NB4 (cell line): Measurements from ENCODE around the gene AKAP7.

Experiments used
- DNase-seq: peaks from one replicate; pipeline ENCODE4 v3.0.0; 2010; ENCODE audit warnings: low read depth
- H3K4me3 ChIP-seq: one replicate; pipeline ENCODE4 v1.5.1; 2011; ENCODE audit warnings: mild to moderate bottlenecking, low read depth, low read length, moderate library complexity
- MAX ChIP-seq: IDR thresholded peaks from 2 replicates; pipeline ENCODE4 v1.6.1; 2011; ENCODE audit warnings: low read depth, low read length
- MYC ChIP-seq: IDR thresholded peaks from 2 replicates; pipeline ENCODE4 v1.6.1; 2011; ENCODE audit warnings: low read depth, low read length
- POLR2A ChIP-seq: IDR thresholded peaks from 2 replicates; pipeline ENCODE4 v1.6.1; 2011; ENCODE audit warnings: mild to moderate bottlenecking; ENCODE audit not compliant: insufficient read length; ENCODE audit errors: extremely low read depth
- TF ChIP-seq, protein P1 (sequence below): IDR thresholded peaks from one replicate; pipeline ENCODE4 v1.5.1; 2012; ENCODE audit warnings: low read depth, low read length

AKAP7 gene

DNA sequence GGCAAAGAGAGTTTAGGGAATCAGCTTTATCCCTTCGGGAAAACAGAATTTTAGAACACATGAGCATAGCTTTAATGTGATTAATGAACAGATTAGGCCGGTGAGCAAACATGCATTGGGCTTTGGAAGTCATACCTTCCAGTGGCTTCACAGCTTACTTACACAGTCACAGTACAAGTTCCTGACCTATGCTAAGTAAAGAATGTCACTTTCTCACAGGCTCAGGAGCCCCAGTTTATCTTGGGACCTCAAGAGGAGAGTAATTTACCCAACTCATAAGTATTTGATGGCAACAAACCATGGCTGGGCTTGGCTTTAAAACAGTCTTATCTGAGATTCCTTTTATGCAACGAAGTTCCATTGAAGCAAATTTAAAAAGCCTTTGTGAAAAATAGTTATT is 195.9 kb downstream of the AKAP7 start:
- no peak overlapping the region for H3K4me3 ChIP-seq
- no peak for TF ChIP-seq POLR2A
- TF ChIP-seq MAX = no peak
- TF ChIP-seq, protein P1, sequence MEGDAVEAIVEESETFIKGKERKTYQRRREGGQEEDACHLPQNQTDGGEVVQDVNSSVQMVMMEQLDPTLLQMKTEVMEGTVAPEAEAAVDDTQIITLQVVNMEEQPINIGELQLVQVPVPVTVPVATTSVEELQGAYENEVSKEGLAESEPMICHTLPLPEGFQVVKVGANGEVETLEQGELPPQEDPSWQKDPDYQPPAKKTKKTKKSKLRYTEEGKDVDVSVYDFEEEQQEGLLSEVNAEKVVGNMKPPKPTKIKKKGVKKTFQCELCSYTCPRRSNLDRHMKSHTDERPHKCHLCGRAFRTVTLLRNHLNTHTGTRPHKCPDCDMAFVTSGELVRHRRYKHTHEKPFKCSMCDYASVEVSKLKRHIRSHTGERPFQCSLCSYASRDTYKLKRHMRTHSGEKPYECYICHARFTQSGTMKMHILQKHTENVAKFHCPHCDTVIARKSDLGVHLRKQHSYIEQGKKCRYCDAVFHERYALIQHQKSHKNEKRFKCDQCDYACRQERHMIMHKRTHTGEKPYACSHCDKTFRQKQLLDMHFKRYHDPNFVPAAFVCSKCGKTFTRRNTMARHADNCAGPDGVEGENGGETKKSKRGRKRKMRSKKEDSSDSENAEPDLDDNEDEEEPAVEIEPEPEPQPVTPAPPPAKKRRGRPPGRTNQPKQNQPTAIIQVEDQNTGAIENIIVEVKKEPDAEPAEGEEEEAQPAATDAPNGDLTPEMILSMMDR = no peak
- no peak for TF ChIP-seq MYC
- DNase-seq = no peak

DNA sequence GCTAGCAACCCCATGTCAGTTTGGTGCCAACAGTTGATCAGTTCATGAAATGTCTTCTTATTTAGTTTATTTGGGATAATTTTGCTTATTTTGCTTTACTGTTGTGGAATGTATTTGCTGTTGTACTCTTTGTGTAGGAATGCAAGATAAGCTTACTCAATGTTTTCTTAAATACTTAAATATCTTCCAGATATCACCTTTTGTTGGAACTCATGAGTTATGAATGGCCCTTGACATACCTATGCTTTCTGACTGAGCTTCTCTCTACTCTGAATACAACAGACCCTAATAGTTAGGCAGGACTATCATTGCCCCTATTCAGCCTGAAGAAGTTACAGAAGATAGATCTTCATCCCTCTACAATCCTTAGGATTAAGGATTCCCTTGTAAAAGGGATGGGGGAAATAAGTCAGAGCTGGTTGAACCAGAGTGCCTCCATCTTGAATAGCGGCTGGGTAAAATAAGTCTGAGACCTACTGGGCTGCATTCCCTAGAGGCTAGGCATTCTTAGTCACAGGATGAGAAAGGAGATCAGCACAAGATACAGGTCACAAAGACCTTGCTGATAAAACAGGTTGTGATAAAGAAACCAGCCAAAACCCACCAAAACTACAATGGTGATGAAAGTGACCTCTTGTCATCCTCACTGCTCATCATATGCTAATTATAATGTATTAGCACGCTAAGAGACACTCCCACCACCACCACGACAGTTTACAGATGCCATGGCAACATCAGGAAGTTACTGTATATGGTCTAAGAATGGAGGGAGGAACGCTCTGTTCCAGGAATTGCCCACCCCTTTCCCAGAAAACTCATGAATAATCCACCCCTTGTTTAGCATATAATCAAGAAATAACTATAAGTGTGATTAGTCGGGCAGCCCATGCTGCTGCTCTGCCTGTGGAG is 196.9 kb downstream of the AKAP7 start:
- no peak overlapping the region for H3K4me3 ChIP-seq
- DNase-seq = no peak
- no peak for TF ChIP-seq POLR2A
- no peak for TF ChIP-seq MYC
- TF ChIP-seq, protein P1 = no peak
- no peak for TF ChIP-seq MAX
